ENCODE measurements around the gene UBA3.
A peak's percentile ranks its signal among the peaks of the same experiment; 100 is the strongest.

Gene UBA3

GRCh38 chr3:69058947-69059224, 21.3 kb downstream of the UBA3 start:
- no peak for DNase-seq (ENCODE audit: low read depth in 1 of 2, low spot score in 1 of 2)
- TF ChIP-seq POLR2AphosphoS5 (IDR thresholded peaks at IDR 0.05; ENCODE audit: low read depth) = no peak
- no peaks in the 10 kb centered on the region for H3K27me3 ChIP-seq (ENCODE audit: insufficient read depth, poor library complexity, severe bottlenecking)
- no peak overlapping the region for H3K4me3 ChIP-seq (replicated peaks; ENCODE audit: insufficient read depth, low read length)
- H3K27ac ChIP-seq (replicated peaks) = peak overlapping the region; percentile 66

GRCh38 chr3:69058180-69058946, 21.8 kb downstream of the UBA3 start:
- H3K4me3 ChIP-seq (replicated peaks; ENCODE audit: insufficient read depth, low read length) = no peak overlapping the region
- H3K27me3 ChIP-seq (ENCODE audit: insufficient read depth, poor library complexity, severe bottlenecking) = no peaks in the 10 kb centered on the region
- H3K27ac ChIP-seq (replicated peaks) = peak overlapping the region; percentile 66
- DNase-seq (ENCODE audit: low read depth in 1 of 2, low spot score in 1 of 2) = peak in 1 of 2 experiments; percentile 56
- TF ChIP-seq POLR2AphosphoS5 (IDR thresholded peaks at IDR 0.05; ENCODE audit: low read depth) (no peak), SPI1 (IDR thresholded peaks at IDR 0.05; ENCODE audit: borderline replicate concordance, low read depth) (peak; percentile 95), GABPA (IDR thresholded peaks at IDR 0.05; ENCODE audit: low read depth) (no peak), CTCF (IDR thresholded peaks at IDR 0.05; ENCODE audit: insufficient read depth, low read length) (no peak), REST (IDR thresholded peaks at IDR 0.05; ENCODE audit: insufficient replicate concordance, low read depth) (no peak)

GRCh38 chr3:69052472-69052898, 27.7 kb downstream of the UBA3 start:
- 0 out of 2 replicates have a peak, but pooled peaks have one; percentile 10 for TF ChIP-seq POLR2AphosphoS5 (IDR thresholded peaks at IDR 0.05; ENCODE audit: low read depth)
- TF ChIP-seq SPI1 (IDR thresholded peaks at IDR 0.05; ENCODE audit: borderline replicate concordance, low read depth) = no peak
- peak overlapping the region; percentile 82 for H3K27ac ChIP-seq (replicated peaks)
- DNase-seq (ENCODE audit: low read depth in 1 of 2, low spot score in 1 of 2) = no peak
- no peaks in the 10 kb centered on the region for H3K27me3 ChIP-seq (ENCODE audit: insufficient read depth, poor library complexity, severe bottlenecking)
- H3K4me3 ChIP-seq (replicated peaks; ENCODE audit: insufficient read depth, low read length) = peak overlapping the region; percentile 33

- peak; percentile 98 for DNase-seq (ENCODE audit: low read depth in 1 of 2, low spot score in 1 of 2)
- H3K4me3 ChIP-seq (replicated peaks; ENCODE audit: insufficient read depth, low read length) = peak within 1 kb of the TSS; percentile 82
- peak; percentile 73 for TF ChIP-seq POLR2AphosphoS5 (IDR thresholded peaks at IDR 0.05; ENCODE audit: low read depth)
- peak; percentile 25 for TF ChIP-seq REST (IDR thresholded peaks at IDR 0.05; ENCODE audit: insufficient replicate concordance, low read depth)
- peak; percentile 81 for TF ChIP-seq GABPA (IDR thresholded peaks at IDR 0.05; ENCODE audit: low read depth)
- TF ChIP-seq CTCF (IDR thresholded peaks at IDR 0.05; ENCODE audit: insufficient read depth, low read length) = no peak
- TF ChIP-seq SPI1 (IDR thresholded peaks at IDR 0.05; ENCODE audit: borderline replicate concordance, low read depth) = no peak
- H3K27me3 ChIP-seq (ENCODE audit: insufficient read depth, poor library complexity, severe bottlenecking) = no peaks in the 10 kb centered on the region
- peak within 1 kb of the TSS; percentile 82 for H3K27ac ChIP-seq (replicated peaks)
Measured at GRCh38 chr3:69051756-69052471, 28.3 kb downstream of the UBA3 start, which contains the start of gene TMF1. Gene TMF1, minus strand, starts transcription at chr3:69052333. Its CDS starts 247 bp downstream, at chr3:69052086.
